ENCODE data around the gene FOXO6. TPM values are rescaled to one million over a fixed set of nuclear protein-coding genes. Genes with fewer than 3 reads are reported as not detected.

FOXO6 gene
- total and polyA plus RNA-seq, 12 donors = 0.30 to 2.6 (median 1.3) TPM

DNA sequence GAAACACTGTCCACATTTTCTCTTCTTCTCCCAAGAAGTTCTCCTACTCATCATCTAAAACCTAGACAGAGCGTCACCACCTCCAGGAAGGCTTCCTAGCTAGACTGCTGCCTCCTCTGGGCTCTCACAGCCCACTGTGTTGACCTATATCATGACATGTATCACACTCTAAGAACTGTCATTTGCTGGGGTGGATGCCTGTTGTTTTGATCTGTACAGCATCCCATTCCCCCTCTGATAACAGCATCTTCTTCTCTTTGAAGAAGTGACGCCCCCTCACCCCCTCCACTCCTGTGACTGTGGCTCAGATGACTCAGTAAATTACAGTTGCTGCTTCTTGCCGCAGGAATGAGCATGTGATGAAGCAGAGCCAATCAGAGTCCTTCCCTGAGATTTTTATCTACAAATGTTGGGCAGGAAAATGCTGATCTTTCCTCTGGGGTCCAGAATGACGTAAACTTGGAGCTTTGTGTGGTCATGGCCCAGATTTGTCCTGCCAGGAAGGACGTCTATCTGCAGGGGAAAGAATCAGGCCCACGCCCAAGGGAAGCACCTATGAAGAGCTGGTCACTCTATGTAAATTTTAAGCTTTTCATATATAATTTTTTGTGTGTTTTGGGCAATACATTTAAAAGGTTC, 28.0 kb upstream of the FOXO6 start:
- ATAC-seq = no peak
- TF ChIP-seq, protein P1, sequence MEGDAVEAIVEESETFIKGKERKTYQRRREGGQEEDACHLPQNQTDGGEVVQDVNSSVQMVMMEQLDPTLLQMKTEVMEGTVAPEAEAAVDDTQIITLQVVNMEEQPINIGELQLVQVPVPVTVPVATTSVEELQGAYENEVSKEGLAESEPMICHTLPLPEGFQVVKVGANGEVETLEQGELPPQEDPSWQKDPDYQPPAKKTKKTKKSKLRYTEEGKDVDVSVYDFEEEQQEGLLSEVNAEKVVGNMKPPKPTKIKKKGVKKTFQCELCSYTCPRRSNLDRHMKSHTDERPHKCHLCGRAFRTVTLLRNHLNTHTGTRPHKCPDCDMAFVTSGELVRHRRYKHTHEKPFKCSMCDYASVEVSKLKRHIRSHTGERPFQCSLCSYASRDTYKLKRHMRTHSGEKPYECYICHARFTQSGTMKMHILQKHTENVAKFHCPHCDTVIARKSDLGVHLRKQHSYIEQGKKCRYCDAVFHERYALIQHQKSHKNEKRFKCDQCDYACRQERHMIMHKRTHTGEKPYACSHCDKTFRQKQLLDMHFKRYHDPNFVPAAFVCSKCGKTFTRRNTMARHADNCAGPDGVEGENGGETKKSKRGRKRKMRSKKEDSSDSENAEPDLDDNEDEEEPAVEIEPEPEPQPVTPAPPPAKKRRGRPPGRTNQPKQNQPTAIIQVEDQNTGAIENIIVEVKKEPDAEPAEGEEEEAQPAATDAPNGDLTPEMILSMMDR (IDR thresholded peaks at IDR 0.05) = no peak
- intact Hi-C loops (cut with DNase I) = no loop called here
- H3K27ac ChIP-seq = no peak overlapping the region
- no peaks in the 10 kb centered on the region for H3K36me3 ChIP-seq
- peaks cover 0 to 6% (median 0%) of the 10 kb centered on the region in 11 donors for H3K9me3 ChIP-seq
- no peaks in the 10 kb centered on the region for H3K4me1 ChIP-seq
- H3K4me3 ChIP-seq = no peak overlapping the region
- peaks cover 0 to 15% (median 0%) of the 10 kb centered on the region in 7 donors for H3K27me3 ChIP-seq
- 48 to 50% methylated on average over 6 of the region's 6 CpGs for WGBS, 2 donors
- DNase-seq = no peak

DNA sequence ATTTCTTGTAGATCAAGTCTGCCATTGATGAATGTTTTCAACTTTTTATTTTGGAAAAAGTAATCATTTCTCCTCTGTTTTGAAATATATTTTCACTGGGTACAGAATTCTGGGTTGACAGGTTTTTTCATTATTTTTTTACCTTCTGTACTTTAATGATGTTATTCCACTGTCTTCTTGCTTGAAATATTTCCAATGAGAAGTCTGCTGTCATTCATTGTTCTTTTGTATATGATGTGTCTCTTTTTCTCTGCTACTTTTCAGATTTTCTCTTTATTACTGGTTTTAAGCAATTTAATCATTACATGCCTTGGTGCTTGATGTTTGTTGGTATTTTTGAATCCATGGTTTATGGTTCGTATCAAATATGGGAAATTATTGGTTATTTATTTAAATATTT, 22.4 kb upstream of the FOXO6 start:
- H3K36me3 ChIP-seq = no peaks in the 10 kb centered on the region
- DNase-seq (no peak), ATAC-seq (no peak)
- H3K4me1 ChIP-seq = peaks cover 0 to 17% (median 0%) of the 10 kb centered on the region in 9 donors
- H3K9me3 ChIP-seq = peaks cover 0 to 17% (median 8%) of the 10 kb centered on the region in 11 donors
- WGBS, 2 donors = 86 to 97% methylated on average over 1 of the region's 1 CpG
- H3K27me3 ChIP-seq = peaks cover 0 to 8% (median 0%) of the 10 kb centered on the region in 7 donors
- no peak overlapping the region for H3K27ac ChIP-seq
- TF ChIP-seq, protein P1 (IDR thresholded peaks at IDR 0.05) = no peak
- no peak overlapping the region for H3K4me3 ChIP-seq
- intact Hi-C loops (cut with DNase I) = no loop called here

DNA sequence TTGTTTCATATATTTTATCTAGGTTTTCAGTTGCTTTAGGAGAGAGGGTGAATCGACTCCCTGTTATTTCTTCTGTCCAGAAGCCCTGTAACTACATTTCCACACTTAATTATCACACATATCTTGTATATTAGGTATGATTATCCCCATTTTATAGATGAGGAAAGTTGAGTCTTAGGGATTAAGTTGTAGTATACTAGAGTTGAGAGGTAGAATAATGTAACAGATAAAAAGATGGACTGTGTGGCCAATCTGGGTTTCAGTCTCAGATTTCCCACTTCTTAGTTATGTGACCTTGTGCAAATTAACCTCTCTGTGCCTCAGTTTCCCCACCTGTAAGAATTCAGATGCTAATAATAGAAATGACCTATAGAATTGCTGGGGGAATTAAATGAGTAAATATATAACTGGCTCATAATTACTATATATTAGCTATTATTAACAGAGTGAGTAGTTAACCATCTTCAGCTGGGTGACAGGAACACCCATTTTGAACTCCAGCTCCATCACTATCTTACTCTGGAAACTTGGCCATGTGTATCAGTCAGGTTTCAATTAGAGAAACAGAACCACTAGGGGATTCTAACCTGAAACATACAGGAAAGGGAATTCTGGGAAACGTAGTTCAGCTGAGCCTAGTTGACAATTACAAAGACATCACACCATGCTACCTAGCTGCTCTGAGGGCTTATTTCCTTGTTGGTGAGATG, 20.4 kb upstream of the FOXO6 start:
- Histone ChIP-seq H3K27me3 (peaks cover 0 to 8% (median 0%) of the 10 kb centered on the region in 7 donors), H3K36me3 (no peaks in the 10 kb centered on the region), H3K9me3 (peaks cover 0 to 17% (median 8%) of the 10 kb centered on the region in 11 donors), H3K27ac (no peak overlapping the region), H3K4me1 (peaks cover 0 to 17% (median 0%) of the 10 kb centered on the region in 9 donors), H3K4me3 (no peak overlapping the region)
- intact Hi-C loops (cut with DNase I) = no loop called here
- WGBS, 2 donors = 66 to 70% methylated on average over 2 of the region's 2 CpGs
- TF ChIP-seq, protein P1 (IDR thresholded peaks at IDR 0.05) = no peak
- ATAC-seq = no peak
- no peak for DNase-seq

DNA sequence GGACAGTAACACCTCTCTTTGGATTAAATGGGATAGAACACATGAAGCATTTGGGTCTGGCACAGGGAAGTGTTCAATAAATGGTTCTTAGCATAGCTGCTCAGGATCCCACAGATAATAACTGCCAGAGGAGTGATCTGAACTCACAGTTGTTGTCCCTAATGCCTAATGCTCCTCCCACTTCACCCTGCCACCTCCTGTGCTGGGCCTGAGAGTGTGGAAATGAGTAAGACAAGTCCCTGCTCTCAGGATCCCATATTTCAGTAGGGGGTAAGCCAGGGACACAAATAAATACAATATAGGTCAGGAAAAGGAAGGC, 19.9 kb upstream of the FOXO6 start:
- peaks cover 0 to 8% (median 0%) of the 10 kb centered on the region in 7 donors for H3K27me3 ChIP-seq
- H3K4me1 ChIP-seq = peaks cover 0 to 17% (median 0%) of the 10 kb centered on the region in 9 donors
- no peak overlapping the region for H3K4me3 ChIP-seq
- ATAC-seq (no peak), DNase-seq (no peak)
- H3K9me3 ChIP-seq = peaks cover 0 to 17% (median 8%) of the 10 kb centered on the region in 11 donors
- H3K36me3 ChIP-seq = no peaks in the 10 kb centered on the region
- intact Hi-C loops (cut with DNase I) = no loop called here
- TF ChIP-seq, protein P1 (IDR thresholded peaks at IDR 0.05) = no peak
- H3K27ac ChIP-seq = no peak overlapping the region
